GM19035 (cell line): Measurements from ENCODE around the gene ACTL10.
A peak's percentile ranks its signal among the peaks of the same experiment; 100 is the strongest.
"Not testable (repeated sequence)": the region's sequence is repeated elsewhere in the genome, so short reads cannot be mapped to it uniquely, and the experiment has no call there.

Source experiments
- ATAC-seq: cut with Tn5 transposase; IDR thresholded peaks from one replicate; pipeline ENCODE4 v1.9.1; 2021; ENCODE audit not compliant: unreplicated experiment

The ACTL10 gene

DNA sequence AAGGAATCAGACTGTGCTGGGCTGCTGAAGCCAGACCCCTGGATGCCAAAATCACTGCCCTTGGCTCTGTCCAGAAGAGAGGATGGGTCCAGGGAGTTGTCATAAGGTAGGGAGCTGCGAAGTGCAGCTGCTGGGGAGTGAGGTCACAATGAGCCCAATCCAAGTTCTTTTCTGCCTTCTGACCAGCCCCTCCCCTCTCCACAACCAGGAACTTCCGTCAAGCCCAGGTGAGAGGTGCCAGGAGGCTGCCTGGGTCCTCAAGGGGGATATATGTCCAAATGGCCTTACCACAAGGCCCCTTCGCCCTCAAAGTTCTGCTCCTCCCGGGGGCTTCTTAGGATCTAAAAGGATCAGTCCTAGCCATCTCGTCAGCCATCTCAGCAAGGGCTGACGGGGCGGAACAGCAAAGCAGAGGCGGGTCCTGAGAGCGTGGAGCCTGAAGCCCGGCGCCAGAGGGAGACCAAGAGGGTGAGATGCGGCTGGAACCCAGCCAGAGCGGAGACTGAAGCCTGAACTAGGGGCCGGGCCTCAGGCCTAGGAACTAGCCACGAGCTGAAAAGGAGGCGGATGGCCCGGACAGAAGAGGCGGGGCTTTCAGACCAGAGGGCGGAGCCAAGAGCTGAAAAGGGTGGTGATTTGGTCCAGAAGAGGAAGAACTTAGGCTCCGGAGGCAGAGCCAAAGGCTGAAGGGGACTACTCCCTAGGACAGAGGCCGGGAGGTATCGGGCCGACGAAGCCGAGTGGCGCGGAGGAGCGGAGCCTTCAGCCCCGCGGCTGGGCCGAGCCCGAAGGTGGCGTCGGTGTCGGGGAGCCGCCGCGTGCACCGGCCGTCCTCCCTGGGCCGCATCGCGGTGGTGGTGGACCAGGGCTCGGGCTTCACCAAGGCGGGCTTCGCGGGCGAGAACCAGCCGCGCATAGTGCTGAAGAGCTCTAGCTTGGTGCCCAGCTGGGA lies at the start of gene ACTL10:
TSS of gene ACTL10 (plus strand) at position 651 of the 952 bp plus-strand sequence. CDS start 555 bp downstream, outside the sequence.
- peak; percentile 65 for ATAC-seq

- ATAC-seq, result no peak
Measured at GRCh38 chr20:33621717-33622400, 44.9 kb upstream of the ACTL10 start.

DNA sequence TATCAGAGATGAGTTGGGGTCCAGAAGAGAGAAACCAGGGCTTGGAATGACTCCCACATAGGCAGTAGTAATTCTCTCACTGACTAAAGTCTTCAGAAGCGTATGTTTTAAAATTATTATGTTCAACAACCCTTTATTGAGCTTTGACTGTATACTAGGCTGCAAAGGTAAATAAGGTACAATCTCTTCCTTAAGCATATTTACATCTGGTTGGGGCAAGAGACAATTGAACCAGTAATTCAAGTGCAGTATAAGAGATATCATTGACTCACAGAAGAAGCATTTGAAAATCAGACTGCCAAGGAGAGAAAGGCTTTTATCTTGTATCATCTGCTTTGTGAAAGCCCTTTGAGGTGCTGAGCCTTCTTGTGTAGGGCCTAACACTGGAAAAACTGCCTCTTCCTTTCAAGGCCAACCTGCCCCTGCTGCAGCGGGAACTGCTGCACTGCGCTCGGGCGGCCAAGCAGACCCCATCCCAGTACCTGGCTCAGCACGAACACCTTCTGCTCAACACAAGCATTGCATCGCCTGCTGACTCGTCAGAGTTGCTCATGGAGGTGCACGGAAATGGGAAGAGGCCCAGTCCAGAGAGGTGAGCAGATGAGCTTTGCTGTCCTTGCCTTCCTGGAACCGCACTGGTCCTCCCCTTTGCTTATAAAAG lies 43.9 kb upstream of the ACTL10 start:
- ATAC-seq, result no peak

DNA sequence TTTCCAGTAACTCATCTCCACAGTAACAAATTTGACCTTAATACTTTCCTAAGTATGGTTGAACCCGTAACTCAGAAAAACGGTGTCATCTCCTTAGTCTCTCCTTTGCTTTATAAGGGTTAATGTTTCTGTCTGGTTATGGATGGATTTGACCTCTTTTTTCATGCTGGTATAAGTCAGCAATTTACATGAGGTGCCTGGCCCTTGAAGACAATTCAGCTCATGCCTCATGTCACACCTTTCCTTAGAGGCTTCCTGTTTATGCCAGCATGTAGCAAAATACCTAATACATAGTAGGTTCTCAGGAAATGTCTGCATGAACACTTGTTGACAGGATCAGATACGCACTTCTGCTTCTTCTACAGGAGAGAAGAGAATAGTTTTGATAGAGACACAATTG lies 42.3 kb upstream of the ACTL10 start:
- no peak for ATAC-seq

DNA sequence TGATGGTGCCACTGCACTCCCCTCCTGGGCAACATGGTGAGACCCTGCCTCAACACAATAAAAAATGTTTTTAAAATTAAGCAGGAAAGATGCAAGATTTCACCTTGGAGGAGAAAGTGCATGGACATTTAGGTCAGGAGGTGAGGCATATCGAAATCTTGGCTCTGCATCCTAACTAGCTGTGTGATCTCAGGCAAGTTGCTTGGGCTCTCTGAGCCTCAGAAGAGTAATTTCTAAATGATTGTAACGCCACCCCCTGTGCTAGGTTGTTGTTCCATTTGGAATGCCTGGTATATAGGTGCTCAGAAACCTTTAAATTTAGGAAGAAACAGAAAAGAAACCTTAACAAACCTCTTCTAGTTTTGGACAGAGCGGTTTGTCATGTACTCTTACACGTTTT lies 40.6 kb upstream of the ACTL10 start:
- ATAC-seq, result no peak

- ATAC-seq, result no peak
Measured at GRCh38 chr20:33627577-33628216, 39.0 kb upstream of the ACTL10 start.

DNA sequence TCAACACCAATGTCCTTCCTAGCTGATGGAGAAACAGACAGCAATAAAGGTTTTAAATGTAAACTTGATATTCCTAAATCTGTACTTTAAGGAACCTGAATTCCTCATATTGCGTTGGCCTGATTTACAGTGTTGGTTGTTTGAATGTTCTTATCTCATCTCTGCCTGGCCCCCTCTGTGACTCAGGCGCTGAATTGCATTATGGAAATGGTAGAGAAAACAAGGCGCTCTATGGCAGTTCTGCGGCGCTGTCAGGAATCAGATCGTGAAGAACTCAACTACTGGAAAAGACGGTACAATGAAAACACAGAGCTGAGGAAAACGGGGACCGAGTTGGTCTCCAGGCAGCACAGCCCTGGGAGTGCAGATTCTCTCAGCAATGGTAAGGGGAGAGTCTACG lies 37.2 kb upstream of the ACTL10 start:
- ATAC-seq, result no peak

DNA sequence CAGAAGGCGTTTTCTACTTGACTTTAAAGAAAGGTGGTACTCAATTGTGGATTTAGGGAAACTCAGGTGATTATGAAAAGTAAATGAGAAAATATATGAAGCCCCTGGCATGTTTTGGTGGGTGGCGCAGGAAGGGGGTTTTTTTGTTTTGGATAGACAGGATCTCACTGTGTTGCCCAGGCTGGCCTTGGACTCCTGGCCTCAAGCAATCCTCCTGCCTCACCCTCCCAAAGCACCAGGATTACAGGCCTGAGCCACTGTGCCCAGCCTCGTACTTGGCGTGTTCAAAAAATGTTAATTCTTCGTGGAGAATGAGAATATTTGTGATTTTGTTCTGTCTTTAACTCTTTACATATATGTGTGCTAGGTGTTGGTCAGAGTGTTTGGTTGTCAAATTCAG lies 36.8 kb upstream of the ACTL10 start:
- no peak for ATAC-seq

GRCh38 chr20:33630507-33630906 lies 36.2 kb upstream of the ACTL10 start:
- ATAC-seq, result no peak

DNA sequence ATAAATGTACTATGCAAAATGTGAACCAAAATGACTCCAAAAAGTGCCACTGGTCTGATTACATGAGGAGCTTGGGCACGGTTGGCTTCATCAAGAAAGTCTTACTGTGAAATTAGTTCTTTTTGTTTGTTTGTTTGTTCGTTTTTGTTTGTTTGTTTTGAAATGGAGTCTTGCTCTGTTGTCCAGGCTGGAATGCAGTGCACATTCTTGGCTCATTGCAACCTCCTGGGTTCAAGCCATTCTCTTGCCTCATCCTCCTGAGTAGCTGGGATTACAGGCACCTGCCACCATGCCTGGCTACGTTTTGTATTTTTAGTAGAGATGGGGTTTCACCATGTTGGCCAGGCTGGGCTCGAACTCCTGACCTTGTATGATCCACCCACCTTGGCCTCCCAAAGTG lies 34.8 kb upstream of the ACTL10 start:
- ATAC-seq, result not testable (repeated sequence)

DNA sequence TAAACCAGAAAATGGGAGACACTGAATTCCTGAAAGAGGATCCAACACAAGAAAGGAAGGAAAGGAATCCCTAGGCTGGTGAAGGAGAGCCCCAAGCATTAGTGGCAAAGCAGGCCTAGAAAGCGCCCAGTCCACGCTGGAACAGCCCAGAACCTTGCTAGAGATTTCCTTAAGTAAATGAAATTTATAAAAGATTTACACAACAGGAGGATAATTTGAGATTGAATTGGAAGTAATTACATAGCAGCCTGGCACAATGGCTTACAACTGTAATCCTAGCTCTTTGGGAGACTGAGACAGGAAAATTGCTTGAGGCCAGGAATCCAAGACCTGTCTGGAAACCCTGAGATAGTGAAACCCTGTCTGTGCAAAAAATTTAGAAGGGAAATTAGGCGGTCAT lies 31.4 kb upstream of the ACTL10 start:
- no peak for ATAC-seq

GRCh38 chr20:33636776-33637175 lies 30.0 kb upstream of the ACTL10 start:
- ATAC-seq, result no peak

DNA sequence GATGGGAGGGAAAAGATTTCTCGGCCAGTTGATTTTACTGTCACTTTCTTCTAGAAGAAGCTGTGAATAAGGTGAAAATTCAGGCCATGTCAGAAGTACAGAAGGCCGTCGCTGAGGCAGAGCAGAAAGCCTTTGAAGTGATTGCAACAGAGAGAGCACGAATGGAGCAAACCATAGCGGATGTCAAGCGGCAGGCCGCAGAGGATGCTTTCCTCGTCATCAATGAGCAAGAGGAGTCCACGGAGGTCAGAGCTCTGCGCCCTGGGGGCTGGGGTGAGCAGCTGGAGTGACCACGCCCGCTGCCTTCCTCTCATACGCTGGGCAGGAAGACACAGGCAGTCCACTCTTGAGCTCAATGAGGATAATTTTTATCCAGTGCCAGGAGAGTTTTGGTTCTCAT lies 26.5 kb upstream of the ACTL10 start:
- ATAC-seq, result no peak

DNA sequence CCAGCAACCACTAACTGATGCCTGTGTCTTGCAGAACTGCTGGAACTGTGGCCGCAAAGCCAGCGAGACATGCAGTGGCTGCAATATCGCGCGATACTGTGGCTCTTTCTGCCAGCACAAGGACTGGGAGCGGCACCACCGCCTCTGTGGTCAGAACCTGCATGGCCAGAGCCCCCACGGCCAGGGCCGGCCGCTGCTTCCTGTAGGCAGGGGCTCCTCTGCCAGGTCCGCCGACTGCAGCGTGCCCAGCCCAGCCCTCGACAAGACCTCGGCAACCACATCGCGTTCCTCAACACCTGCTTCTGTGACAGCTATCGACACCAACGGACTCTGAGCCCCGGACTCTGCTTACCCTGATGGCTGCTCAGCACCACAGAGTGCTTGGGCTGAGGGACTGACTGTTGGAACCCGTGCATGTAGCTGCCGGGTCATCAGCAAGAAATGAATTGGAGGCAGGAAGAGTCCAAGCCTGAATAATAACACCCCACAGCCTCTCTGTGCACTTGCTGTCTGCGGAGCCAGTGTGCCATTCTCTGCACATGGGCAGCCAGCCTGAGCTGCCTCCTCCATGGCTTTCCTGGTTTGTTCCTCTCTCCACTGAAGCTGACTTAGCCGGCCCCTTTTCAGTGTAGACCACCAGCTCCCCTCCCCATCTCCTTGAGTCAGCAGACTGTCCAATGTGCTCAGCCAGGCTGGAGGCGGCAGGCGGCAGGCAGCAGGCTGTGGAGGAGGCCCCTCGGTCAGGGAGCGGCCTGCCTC lies 22.3 kb upstream of the ACTL10 start:
- ATAC-seq, result no peak

DNA sequence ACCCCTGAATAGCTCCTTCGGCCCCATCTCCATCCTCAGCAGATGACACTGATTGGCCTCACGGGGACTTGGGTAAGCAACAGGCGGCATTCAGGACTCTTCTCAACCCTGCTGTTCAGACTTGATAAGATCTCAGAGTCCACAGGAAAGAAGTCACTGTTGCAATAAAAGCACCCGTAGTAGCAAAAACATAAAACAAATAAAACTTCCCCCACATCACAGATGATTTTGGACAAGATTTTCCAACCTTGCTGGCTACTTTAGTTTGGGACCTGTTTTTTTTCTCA lies 21.7 kb upstream of the ACTL10 start:
- no peak for ATAC-seq

- ATAC-seq, result no peak
Measured at GRCh38 chr20:33645396-33645795, 21.3 kb upstream of the ACTL10 start.

DNA sequence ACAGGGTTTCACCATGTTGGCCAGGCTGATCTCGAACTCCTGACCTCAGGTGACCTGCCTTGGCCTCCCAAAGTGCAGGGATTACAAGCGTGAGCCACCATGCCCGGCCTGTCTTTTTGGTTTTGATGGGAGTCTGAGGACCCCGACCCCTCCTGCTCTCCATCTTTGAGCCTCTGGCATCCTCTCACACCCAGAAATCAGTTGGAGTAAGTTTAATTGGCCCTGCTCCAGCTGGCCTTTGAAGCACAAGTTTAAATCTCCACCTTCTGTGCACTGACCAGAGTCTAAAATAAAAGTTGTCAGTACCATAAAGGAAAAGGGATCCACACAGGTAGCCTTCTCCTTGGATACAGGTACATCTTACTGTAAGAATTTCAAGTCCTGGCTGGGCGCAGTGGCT lies 20.6 kb upstream of the ACTL10 start:
- no peak for ATAC-seq

DNA sequence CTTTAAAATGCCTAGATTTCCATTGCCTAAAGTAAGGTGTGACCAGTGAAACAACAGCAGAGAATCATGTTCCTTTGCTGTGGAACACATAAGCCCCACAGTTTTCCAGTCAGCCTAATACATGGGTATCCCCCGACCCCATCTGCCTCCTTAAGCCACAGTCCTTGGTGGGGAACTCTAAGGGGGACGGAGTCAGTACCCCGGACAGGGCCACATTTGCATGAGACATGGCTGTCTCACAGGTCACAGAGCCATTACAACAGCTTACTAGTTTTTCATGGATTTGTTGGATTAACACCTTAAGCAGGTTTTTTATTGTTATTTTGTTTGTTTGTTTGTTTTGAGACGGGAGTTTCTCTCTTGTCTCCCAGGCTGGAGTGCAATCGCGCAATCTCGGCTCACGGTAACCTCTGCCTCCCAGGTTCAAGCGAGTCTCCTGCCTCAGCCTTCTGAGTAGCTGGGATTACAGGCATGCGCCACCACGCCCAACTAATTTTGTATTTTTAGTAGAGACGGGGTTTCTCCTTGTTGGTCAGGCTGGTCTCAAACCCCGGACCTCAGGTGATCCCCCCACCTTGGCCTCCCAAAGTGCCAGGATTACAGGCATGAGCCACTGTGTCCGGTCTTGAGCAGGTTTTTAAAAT lies 19.7 kb upstream of the ACTL10 start:
- not testable (repeated sequence) for ATAC-seq

GRCh38 chr20:33647603-33648395 lies 18.9 kb upstream of the ACTL10 start:
- ATAC-seq, result no peak
